ENCODE data around the gene MED28. TPM values are rescaled to one million over a fixed set of nuclear protein-coding genes. Genes with fewer than 3 reads are reported as not detected.
A peak's percentile ranks its signal among the peaks of the same experiment; 100 is the strongest.
"Not testable (repeated sequence)": the region's sequence is repeated elsewhere in the genome, so short reads cannot be mapped to it uniquely, and the experiment has no call there.

Gene MED28
- total RNA-seq, 2 experiments from 2014 or later, result 53.4 to 56.3 TPM

GRCh38 chr4:17633600-17633999 is 19.2 kb downstream of the MED28 start:
- DNase-seq, result no peak
- peaks cover 8% of the 10 kb centered on the region for H3K4me1 Mint-ChIP-seq
- H3K9me3 Mint-ChIP-seq (ENCODE audit: low read depth), result no peaks in the 10 kb centered on the region
- H3K4me3 Mint-ChIP-seq, result no peak overlapping the region
- H3K27ac Mint-ChIP-seq, result no peak overlapping the region
- H3K27me3 Mint-ChIP-seq, result no peaks in the 10 kb centered on the region
- H3K36me3 Mint-ChIP-seq, result peaks cover 29% of the 10 kb centered on the region
- CTCF ChIA-PET, result interaction anchor here (2.0 to 4.3 kb wide), 2 partner anchors 19 to 84 kb away, joined by 6 to 16 read pairs; partner anchors contain the start of gene MED28
- ATAC-seq, result no peak

- Mint-ChIP-seq H3K4me1 (peaks cover 8% of the 10 kb centered on the region), H3K27me3 (no peaks in the 10 kb centered on the region), H3K4me3 (no peak overlapping the region), H3K27ac (no peak overlapping the region), H3K9me3 (ENCODE audit: low read depth) (no peaks in the 10 kb centered on the region), H3K36me3 (peaks cover 21% of the 10 kb centered on the region)
- DNase-seq, result no peak
- ATAC-seq, result no peak
- CTCF ChIA-PET, result interaction anchor here (1.2 to 2.3 kb wide), 4 partner anchors 13 to 162 kb away, joined by 3 to 24 read pairs (median 4); no protein-coding TSS in a partner anchor
Observed at GRCh38 chr4:17635056-17635455, 20.6 kb downstream of the MED28 start.

DNA sequence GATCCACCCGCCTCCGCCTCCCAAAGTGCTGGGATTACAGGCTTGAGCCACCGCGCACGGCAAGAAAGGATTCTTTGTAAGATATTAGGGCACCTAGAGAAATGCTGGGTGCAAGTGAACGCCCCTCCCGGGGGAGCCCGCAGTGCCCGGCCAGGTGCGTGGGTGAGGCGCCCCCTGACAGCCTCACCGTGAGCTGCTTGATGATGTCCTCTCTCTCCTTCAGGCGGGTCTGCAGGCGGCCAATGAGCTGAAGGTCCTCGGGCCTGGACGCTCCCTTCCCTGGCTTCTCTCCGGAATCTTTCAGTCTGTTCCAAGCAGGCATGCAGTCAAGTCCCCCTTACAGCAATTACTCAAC is 21.9 kb downstream of the MED28 start:
- Mint-ChIP-seq H3K27ac (no peak overlapping the region), H3K27me3 (no peaks in the 10 kb centered on the region), H3K4me1 (peaks cover 6% of the 10 kb centered on the region), H3K4me3 (no peak overlapping the region), H3K9me3 (ENCODE audit: low read depth) (no peaks in the 10 kb centered on the region), H3K36me3 (peaks cover 14% of the 10 kb centered on the region)
- DNase-seq (no peak), ATAC-seq (peak; percentile 20)
- CTCF ChIA-PET, result interaction anchor here (0.6 to 2.3 kb wide), 14 partner anchors 8 to 161 kb away, joined by 3 to 24 read pairs (median 3); no protein-coding TSS in a partner anchor

- DNase-seq, result peak; percentile 79
- CTCF ChIA-PET, result interaction anchor here (0.6 to 2.3 kb wide), 17 partner anchors 9 to 180 kb away, joined by 3 to 24 read pairs (median 3); no protein-coding TSS in a partner anchor
- ATAC-seq, result peak; percentile 96
- H3K36me3 Mint-ChIP-seq, result peaks cover 9% of the 10 kb centered on the region
- H3K4me3 Mint-ChIP-seq, result no peak overlapping the region
- no peaks in the 10 kb centered on the region for H3K27me3 Mint-ChIP-seq
- peaks cover 2% of the 10 kb centered on the region for H3K4me1 Mint-ChIP-seq
- H3K27ac Mint-ChIP-seq, result no peak overlapping the region
- no peaks in the 10 kb centered on the region for H3K9me3 Mint-ChIP-seq (ENCODE audit: low read depth)
Observed at GRCh38 chr4:17636696-17637622, 22.5 kb downstream of the MED28 start.

GRCh38 chr4:17639136-17639535 is 24.7 kb downstream of the MED28 start:
- peaks cover 5% of the 10 kb centered on the region for H3K36me3 Mint-ChIP-seq
- H3K9me3 Mint-ChIP-seq (ENCODE audit: low read depth), result no peaks in the 10 kb centered on the region
- ATAC-seq, result no peak
- no peak overlapping the region for H3K4me3 Mint-ChIP-seq
- H3K27ac Mint-ChIP-seq, result no peak overlapping the region
- DNase-seq, result no peak
- peaks cover 2% of the 10 kb centered on the region for H3K4me1 Mint-ChIP-seq
- H3K27me3 Mint-ChIP-seq, result no peaks in the 10 kb centered on the region
- CTCF ChIA-PET, result interaction anchor here (1.2 kb wide), 1 partner anchor 90 kb away, joined by 5 read pairs; no protein-coding TSS in a partner anchor

DNA sequence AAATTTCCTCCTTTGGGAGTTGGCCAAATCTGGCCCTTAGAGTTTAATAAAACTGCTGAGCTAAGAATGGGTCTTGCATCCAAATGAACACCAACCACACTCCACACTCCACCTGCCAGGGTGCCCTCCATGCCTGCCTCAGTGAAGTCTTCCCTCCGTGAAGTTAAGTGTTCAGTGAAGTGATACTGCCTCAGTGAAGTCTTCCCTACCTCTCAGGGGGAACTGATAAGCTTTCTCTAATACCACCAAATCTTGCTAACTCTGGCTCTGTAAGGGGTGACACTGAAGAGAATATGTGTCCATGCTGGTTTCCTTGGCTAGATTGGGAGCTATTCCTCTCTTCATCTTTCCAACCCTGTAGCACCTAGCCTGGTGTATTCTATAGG is 27.9 kb downstream of the MED28 start:
- H3K9me3 Mint-ChIP-seq (ENCODE audit: low read depth), result no peaks in the 10 kb centered on the region
- H3K4me1 Mint-ChIP-seq, result no peaks in the 10 kb centered on the region
- H3K27me3 Mint-ChIP-seq, result no peaks in the 10 kb centered on the region
- no peak for ATAC-seq
- H3K36me3 Mint-ChIP-seq, result peaks cover 1% of the 10 kb centered on the region
- no peak for DNase-seq
- H3K4me3 Mint-ChIP-seq, result no peak overlapping the region
- CTCF ChIA-PET, result no interaction called here
- no peak overlapping the region for H3K27ac Mint-ChIP-seq

DNA sequence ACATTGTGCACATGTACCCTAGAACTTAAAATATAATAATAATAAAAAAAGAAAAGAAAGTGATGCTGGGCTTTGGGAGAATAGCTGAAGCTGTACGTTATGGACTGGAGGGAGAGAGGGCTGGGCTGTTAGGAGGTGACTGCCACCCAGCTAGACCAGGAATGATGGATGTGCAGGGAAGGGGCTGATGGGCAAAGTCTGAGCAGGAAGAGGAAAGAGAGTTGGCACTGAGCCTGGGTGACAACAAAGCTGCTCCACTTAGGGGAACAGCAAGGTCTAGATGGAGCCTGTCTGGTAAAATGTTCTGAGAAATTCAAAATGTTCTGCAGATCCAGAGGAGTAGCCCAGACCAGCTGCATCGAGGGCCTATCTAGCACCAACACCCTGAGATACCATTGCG is 32.3 kb downstream of the MED28 start:
- no peak overlapping the region for H3K27ac Mint-ChIP-seq
- no peak for DNase-seq
- H3K36me3 Mint-ChIP-seq, result peaks cover 1% of the 10 kb centered on the region
- CTCF ChIA-PET, result no interaction called here
- ATAC-seq, result no peak
- no peak overlapping the region for H3K4me3 Mint-ChIP-seq
- H3K9me3 Mint-ChIP-seq (ENCODE audit: low read depth), result no peaks in the 10 kb centered on the region
- peaks cover 2% of the 10 kb centered on the region for H3K4me1 Mint-ChIP-seq
- peaks cover 3% of the 10 kb centered on the region for H3K27me3 Mint-ChIP-seq

GRCh38 chr4:17647176-17647806 is 32.9 kb downstream of the MED28 start:
- ATAC-seq, result no peak
- CTCF ChIA-PET, result no interaction called here
- Mint-ChIP-seq H3K27me3 (peaks cover 3% of the 10 kb centered on the region), H3K4me1 (peaks cover 4% of the 10 kb centered on the region), H3K36me3 (peaks cover 1% of the 10 kb centered on the region), H3K27ac (no peak overlapping the region), H3K4me3 (no peak overlapping the region), H3K9me3 (ENCODE audit: low read depth) (no peaks in the 10 kb centered on the region)
- no peak for DNase-seq

- Mint-ChIP-seq H3K4me1 (peaks cover 4% of the 10 kb centered on the region), H3K9me3 (ENCODE audit: low read depth) (no peaks in the 10 kb centered on the region), H3K4me3 (no peak overlapping the region), H3K36me3 (peaks cover 1% of the 10 kb centered on the region), H3K27me3 (peaks cover 3% of the 10 kb centered on the region), H3K27ac (no peak overlapping the region)
- CTCF ChIA-PET, result no interaction called here
- no peak for ATAC-seq
- no peak for DNase-seq
Observed at GRCh38 chr4:17647927-17648326, 33.5 kb downstream of the MED28 start.

- CTCF ChIA-PET, result no interaction called here
- Mint-ChIP-seq H3K4me3 (no peak overlapping the region), H3K27me3 (peaks cover 3% of the 10 kb centered on the region), H3K36me3 (no peaks in the 10 kb centered on the region), H3K4me1 (peaks cover 4% of the 10 kb centered on the region), H3K27ac (no peak overlapping the region), H3K9me3 (ENCODE audit: low read depth) (no peaks in the 10 kb centered on the region)
- no peak for DNase-seq
- no peak for ATAC-seq
Observed at GRCh38 chr4:17650406-17650805, 36.0 kb downstream of the MED28 start.

- no peak for ATAC-seq
- peaks cover 4% of the 10 kb centered on the region for H3K4me1 Mint-ChIP-seq
- H3K9me3 Mint-ChIP-seq (ENCODE audit: low read depth), result no peaks in the 10 kb centered on the region
- H3K36me3 Mint-ChIP-seq, result no peaks in the 10 kb centered on the region
- no peak overlapping the region for H3K27ac Mint-ChIP-seq
- DNase-seq, result no peak
- H3K27me3 Mint-ChIP-seq, result peaks cover 18% of the 10 kb centered on the region
- CTCF ChIA-PET, result no interaction called here
- no peak overlapping the region for H3K4me3 Mint-ChIP-seq
Observed at GRCh38 chr4:17654701-17655100, 40.3 kb downstream of the MED28 start.

DNA sequence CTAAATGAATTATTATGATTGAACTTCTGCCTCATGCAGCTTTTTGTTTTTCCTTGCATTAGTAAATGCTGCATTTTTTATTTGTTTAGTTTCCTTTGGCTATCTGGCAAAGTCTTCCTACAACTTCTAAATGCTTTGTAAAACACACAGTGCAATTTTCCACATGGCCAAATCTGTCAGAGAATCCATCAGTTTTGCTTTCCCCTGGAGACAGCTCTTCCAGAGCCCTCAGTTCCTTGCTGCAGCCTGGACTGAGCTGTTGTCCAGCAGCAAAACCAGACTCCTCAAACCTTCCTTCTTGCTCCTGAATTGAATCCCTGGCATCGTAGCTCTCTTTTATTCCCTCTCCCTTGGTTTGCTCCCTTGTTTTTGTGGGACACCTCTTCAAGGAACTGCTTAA is 42.6 kb downstream of the MED28 start:
- Mint-ChIP-seq H3K27me3 (peaks cover 18% of the 10 kb centered on the region), H3K27ac (no peak overlapping the region), H3K9me3 (ENCODE audit: low read depth) (no peaks in the 10 kb centered on the region), H3K4me1 (no peaks in the 10 kb centered on the region), H3K36me3 (no peaks in the 10 kb centered on the region), H3K4me3 (no peak overlapping the region)
- CTCF ChIA-PET, result no interaction called here
- no peak for ATAC-seq
- no peak for DNase-seq

DNA sequence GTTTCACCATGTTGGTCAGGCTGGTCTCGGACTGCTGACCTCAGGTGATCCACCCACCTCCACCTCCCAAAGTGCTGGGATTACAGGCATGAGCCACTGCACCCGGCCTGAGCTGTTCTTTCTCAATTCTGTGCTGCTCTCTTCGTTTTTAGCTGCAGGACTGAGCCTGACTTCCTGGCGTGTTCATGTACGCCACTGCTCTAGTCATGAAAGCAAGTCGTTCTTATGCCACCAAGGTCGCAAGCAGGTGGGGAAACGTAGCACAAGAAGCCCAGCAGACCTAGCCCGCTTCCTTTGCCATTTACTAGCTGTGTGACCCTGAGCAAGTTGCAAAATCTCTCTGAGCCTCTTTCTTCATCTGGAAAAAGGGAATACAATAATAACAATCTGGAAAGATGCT is 43.4 kb downstream of the MED28 start:
- no peaks in the 10 kb centered on the region for H3K36me3 Mint-ChIP-seq
- no peak for DNase-seq
- ATAC-seq, result no peak
- peaks cover 18% of the 10 kb centered on the region for H3K27me3 Mint-ChIP-seq
- peaks cover 4% of the 10 kb centered on the region for H3K4me1 Mint-ChIP-seq
- CTCF ChIA-PET, result no interaction called here
- no peak overlapping the region for H3K27ac Mint-ChIP-seq
- no peak overlapping the region for H3K4me3 Mint-ChIP-seq
- no peaks in the 10 kb centered on the region for H3K9me3 Mint-ChIP-seq (ENCODE audit: low read depth)

DNA sequence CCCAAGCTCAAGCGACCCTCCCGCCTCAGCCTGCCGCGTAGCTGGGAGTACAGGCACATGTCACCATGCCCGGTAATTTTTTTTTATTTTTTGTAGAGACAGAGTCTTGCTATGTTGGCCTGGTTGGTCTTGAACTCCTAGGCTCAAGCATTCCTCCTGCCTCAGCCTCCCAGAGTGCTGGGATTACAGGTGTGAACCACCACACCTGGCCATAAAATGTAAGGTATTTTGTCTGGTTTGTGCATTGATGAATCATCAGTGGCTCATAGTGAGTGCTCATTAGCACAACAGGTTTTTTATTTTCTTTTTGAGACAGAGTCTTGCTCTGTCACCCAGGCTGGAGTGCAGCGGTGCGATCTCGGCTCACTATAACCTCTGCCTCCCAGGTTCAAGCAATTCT is 44.8 kb downstream of the MED28 start:
- H3K36me3 Mint-ChIP-seq; H3K9me3 Mint-ChIP-seq (ENCODE audit: low read depth); DNase-seq; H3K4me1 Mint-ChIP-seq; H3K4me3 Mint-ChIP-seq; H3K27ac Mint-ChIP-seq; CTCF ChIA-PET; ATAC-seq: not testable (repeated sequence)
- H3K27me3 Mint-ChIP-seq, result peaks cover 18% of the 10 kb centered on the region

All from activated CD8-positive, alpha-beta memory T cell treated with anti-CD3 and anti-CD28 coated beads, Interleukin-2, amount 10 ng/mL, durations not matched to agents 7 days and 5 days (primary cell).